H9 (cell line): ENCODE results near the gene BCAR1. TPM values are rescaled to one million over a fixed set of nuclear protein-coding genes. Genes with fewer than 3 reads are reported as not detected.

Experiments used
- DNase-seq: peaks from one replicate; pipeline ENCODE4 v3.0.0-alpha.2; 2017
- H2AFZ ChIP-seq: one replicate; pipeline ENCODE4 v1.6.1; 2013; ENCODE audit warnings: mild to moderate bottlenecking, low read length, control low read depth, moderate library complexity
- H2AK5ac ChIP-seq: 2 replicates; pipeline ENCODE4 v1.6.1; 2013; ENCODE audit warnings: low read length, control low read depth, mixed read lengths; ENCODE audit not compliant: insufficient read length
- H2BK120ac ChIP-seq: one replicate; pipeline ENCODE4 v1.6.1; 2013; ENCODE audit warnings: low read depth, mild to moderate bottlenecking, low read length, control low read depth, inconsistent platforms; ENCODE audit not compliant: poor library complexity, severe bottlenecking
- H2BK12ac ChIP-seq: 2 replicates; pipeline ENCODE4 v1.6.1; 2013; ENCODE audit warnings: low read length, control low read depth, mixed read lengths, low read depth; ENCODE audit not compliant: insufficient read length
- H2BK15ac ChIP-seq: 2 replicates; pipeline ENCODE4 v1.6.1; 2013; ENCODE audit warnings: low read depth, low read length, control low read depth
- H2BK20ac ChIP-seq: one replicate; pipeline ENCODE4 v1.6.1; 2013; ENCODE audit warnings: low read depth, mild to moderate bottlenecking, low read length, control low read depth, inconsistent platforms; ENCODE audit not compliant: poor library complexity, severe bottlenecking
- H2BK5ac ChIP-seq: 2 replicates; pipeline ENCODE4 v1.6.1; 2013; ENCODE audit warnings: low read length, control low read depth, mixed read lengths; ENCODE audit not compliant: insufficient read length
- H3K14ac ChIP-seq: 2 replicates; pipeline ENCODE4 v1.6.1; 2013; ENCODE audit warnings: low read length, control low read depth; ENCODE audit not compliant: insufficient read depth
- H3K18ac ChIP-seq: 2 replicates; pipeline ENCODE4 v1.6.1; 2013; ENCODE audit warnings: low read depth, mild to moderate bottlenecking, mixed read lengths, low read length, control low read depth; ENCODE audit not compliant: insufficient read length
- H3K23ac ChIP-seq: 2 replicates; pipeline ENCODE4 v1.6.1; 2013; ENCODE audit warnings: low read length, control low read depth, mixed read lengths, low read depth; ENCODE audit not compliant: insufficient read length
- H3K23me2 ChIP-seq: 2 replicates; pipeline ENCODE4 v1.6.1; 2013; ENCODE audit warnings: low read depth, mild to moderate bottlenecking, mixed read lengths, low read length, control low read depth; ENCODE audit not compliant: insufficient read length, poor library complexity, severe bottlenecking
- H3K27ac ChIP-seq: 2 replicates; pipeline ENCODE4 v1.5.1; 2013; ENCODE audit warnings: low read length, control low read depth, mixed read lengths, low read depth; ENCODE audit not compliant: insufficient read length
- H3K27me3 ChIP-seq: 2 replicates; pipeline ENCODE4 v1.6.1; 2013; ENCODE audit warnings: low read length, control low read depth, inconsistent platforms; ENCODE audit not compliant: insufficient read depth
- H3K4ac ChIP-seq: 2 replicates; pipeline ENCODE4 v1.6.1; 2013; ENCODE audit warnings: low read depth, mild to moderate bottlenecking, control low read depth, inconsistent platforms, low read length, moderate library complexity
- H3K4me1 ChIP-seq: 2 replicates; pipeline ENCODE4 v1.6.1; 2013; ENCODE audit warnings: low read length, control low read depth, inconsistent platforms; ENCODE audit not compliant: insufficient read depth
- H3K4me2 ChIP-seq: 2 replicates; pipeline ENCODE4 v1.6.1; 2013; ENCODE audit warnings: low read length, control low read depth, mixed read lengths; ENCODE audit not compliant: insufficient read length, insufficient read depth
- H3K56ac ChIP-seq: 2 replicates; pipeline ENCODE4 v1.6.1; 2013; ENCODE audit warnings: low read depth, mild to moderate bottlenecking, mixed read lengths, low read length, control low read depth; ENCODE audit not compliant: insufficient read length
- H3K79me1 ChIP-seq: 2 replicates; pipeline ENCODE4 v1.6.1; 2013; ENCODE audit warnings: low read depth, mild to moderate bottlenecking, moderate library complexity, low read length, control low read depth, inconsistent platforms; ENCODE audit not compliant: insufficient read depth, poor library complexity, severe bottlenecking
- H3K79me2 ChIP-seq: 2 replicates; pipeline ENCODE4 v1.6.1; 2013; ENCODE audit warnings: low read length, control low read depth, inconsistent platforms; ENCODE audit not compliant: insufficient read depth
- H3K9ac ChIP-seq: 2 replicates; pipeline ENCODE4 v1.6.1; 2013; ENCODE audit warnings: low read length, control low read depth, mixed read lengths; ENCODE audit not compliant: insufficient read length; ENCODE audit errors: extremely low read depth
- H3K9me3 ChIP-seq: one replicate; pipeline ENCODE4 v1.6.1; 2013; ENCODE audit warnings: low read depth, low read length, inconsistent platforms; ENCODE audit not compliant: control insufficient read depth
- H3T11ph ChIP-seq: one replicate; pipeline ENCODE4 v1.6.1; 2013; ENCODE audit warnings: mild to moderate bottlenecking, low read length, control low read depth, inconsistent platforms
- H4K20me1 ChIP-seq: one replicate; pipeline ENCODE4 v1.6.1; 2013; ENCODE audit not compliant: control insufficient read depth, insufficient read length, insufficient read depth
- H4K5ac ChIP-seq: 2 replicates; pipeline ENCODE4 v1.6.1; 2013; ENCODE audit warnings: low read depth, mild to moderate bottlenecking, mixed read lengths, low read length, control low read depth; ENCODE audit not compliant: insufficient read length
- H4K8ac ChIP-seq: replicated peaks from 2 replicates; pipeline ENCODE4 v1.6.1; 2013; ENCODE audit warnings: low read length, control low read depth, mixed read lengths, low read depth; ENCODE audit not compliant: insufficient read length
- H4K91ac ChIP-seq: 2 replicates; pipeline ENCODE4 v1.6.1; 2013; ENCODE audit warnings: low read depth, mild to moderate bottlenecking, moderate library complexity, mixed read lengths, low read length, control low read depth; ENCODE audit not compliant: insufficient read length
- H3K27ac Mint-ChIP-seq, 3 experiments: 2 replicates in 2 of 3; 3 replicates in 1 of 3; pipeline ENCODE4 v1.8.0; 2020 to 2021; ENCODE audit warnings: mixed read lengths in 3 of 3, mild to moderate bottlenecking in 1 of 3, moderate library complexity in 1 of 3
- H3K27me3 Mint-ChIP-seq: 2 replicates; pipeline ENCODE4 v1.8.0; 2021; ENCODE audit warnings: low read depth, mild to moderate bottlenecking, moderate library complexity, mixed read lengths
- H3K36me3 Mint-ChIP-seq, 3 experiments: 2 replicates in 2 of 3; 3 replicates in 1 of 3; pipeline ENCODE4 v1.8.0; 2020 to 2021; ENCODE audit warnings: low read depth in 3 of 3, mixed read lengths in 3 of 3; ENCODE audit not compliant: insufficient read depth in 1 of 3
- H3K4me1 Mint-ChIP-seq, 2 experiments: 2 replicates each; pipeline ENCODE4 v1.8.0; 2020; ENCODE audit warnings: mixed read lengths in 2 of 2
- H3K4me3 Mint-ChIP-seq, 2 experiments: 2 replicates in 1 of 2; 3 replicates in 1 of 2; pipeline ENCODE4 v1.8.0; 2020 to 2021; ENCODE audit warnings: mild to moderate bottlenecking in 2 of 2, mixed read lengths in 2 of 2, moderate library complexity in 1 of 2
- H3K9me3 Mint-ChIP-seq, 2 experiments: 2 replicates in 1 of 2; 3 replicates in 1 of 2; pipeline ENCODE4 v1.8.0; 2020; ENCODE audit warnings: mild to moderate bottlenecking in 2 of 2, mixed read lengths in 2 of 2, moderate library complexity in 1 of 2
- WGBS: extraction: QIAGEN DNeasy Blood & Tissue Kit; methylation state at CpG from one replicate; pipeline ENCODE4 v1.1.7; 2013; ENCODE audit warnings: missing lambda C conversion rate, low lambda C conversion rate, mixed read lengths; ENCODE audit not compliant: insufficient read length; ENCODE audit errors: extremely low coverage; 5-methylcytosine and 5-hydroxymethylcytosine counted together
- total RNA-seq: library from RNA; stranded (reverse); gene quantifications from 2 replicates; pipeline ENCODE4 v1.2.1, GENCODE V29; 2021
- TF ChIP-seq, protein P1 (sequence below): fragments of 200-600 bp; sonication (generic); conservative IDR thresholded peaks from 3 replicates; pipeline ENCODE4 v1.8.0; 2021; ENCODE audit warnings: antibody characterized with exemption, mild to moderate bottlenecking

Gene BCAR1
- total RNA-seq, 1 experiment from 2014 or later: 97.1 TPM

DNA sequence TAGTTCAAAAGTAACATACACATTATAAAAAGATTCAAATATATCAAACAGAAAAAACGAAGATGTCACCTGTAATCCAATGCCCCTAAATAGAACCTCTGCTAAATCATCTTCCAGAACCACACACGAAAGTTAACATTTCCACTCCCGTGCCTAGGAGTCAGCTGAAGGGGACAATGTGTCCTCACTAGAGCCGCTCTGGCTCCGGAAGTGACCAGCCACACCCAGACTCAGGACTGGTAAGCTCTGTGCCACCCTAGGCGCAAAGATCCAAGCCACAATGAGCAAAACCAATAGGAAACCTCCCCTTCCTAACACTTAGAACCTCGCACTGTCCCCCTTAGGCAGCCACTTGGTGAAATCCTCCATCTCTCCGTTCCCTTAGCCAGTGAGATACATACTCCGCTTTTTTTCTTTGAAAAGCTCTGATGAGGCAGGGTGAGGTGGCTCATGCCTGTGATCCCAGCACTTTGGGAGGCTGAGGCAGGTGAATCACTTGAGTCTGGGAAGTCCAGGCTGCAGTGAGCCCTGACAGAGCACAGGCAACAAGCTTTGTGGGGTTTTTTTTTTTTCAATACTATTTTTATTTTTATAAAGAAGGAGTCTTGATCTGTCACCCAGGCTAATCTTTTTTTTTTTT, 20.8 kb downstream of the BCAR1 start:
- Histone ChIP-seq H4K5ac (no peak overlapping the region), H4K91ac (no peak overlapping the region), H3K23me2 (no peaks in the 10 kb centered on the region), H3T11ph (no peak overlapping the region), H3K27me3 (no peaks in the 10 kb centered on the region), H3K9ac (no peak overlapping the region), H3K23ac (no peak overlapping the region), H2BK5ac (no peak overlapping the region), H3K14ac (no peak overlapping the region), H3K4me1 (no peaks in the 10 kb centered on the region), H3K9me3 (no peaks in the 10 kb centered on the region), H3K4ac (no peak overlapping the region), H3K4me2 (no peak overlapping the region), H3K18ac (no peak overlapping the region), H2BK20ac (no peak overlapping the region), H3K56ac (no peak overlapping the region), H2AK5ac (no peak overlapping the region), H2BK15ac (no peak overlapping the region), H3K79me2 (no peaks in the 10 kb centered on the region), H4K20me1 (no peaks in the 10 kb centered on the region), H4K8ac (no peak overlapping the region), H2BK120ac (no peak overlapping the region), H3K79me1 (no peaks in the 10 kb centered on the region), H3K27ac (no peak overlapping the region), H2AFZ (no peak overlapping the region), H2BK12ac (no peak overlapping the region)
- H3K4me3 Mint-ChIP-seq: no peak overlapping the region
- peaks cover 20 to 57% (median 47%) of the 10 kb centered on the region in 3 experiments; a peak in 6 of 7 replicates for H3K36me3 Mint-ChIP-seq
- no peak for DNase-seq
- H3K27ac Mint-ChIP-seq: peak overlapping the region in 2 of 3 experiments; percentile 36 to 71; a peak in 2 of 7 replicates
- TF ChIP-seq, protein P1, sequence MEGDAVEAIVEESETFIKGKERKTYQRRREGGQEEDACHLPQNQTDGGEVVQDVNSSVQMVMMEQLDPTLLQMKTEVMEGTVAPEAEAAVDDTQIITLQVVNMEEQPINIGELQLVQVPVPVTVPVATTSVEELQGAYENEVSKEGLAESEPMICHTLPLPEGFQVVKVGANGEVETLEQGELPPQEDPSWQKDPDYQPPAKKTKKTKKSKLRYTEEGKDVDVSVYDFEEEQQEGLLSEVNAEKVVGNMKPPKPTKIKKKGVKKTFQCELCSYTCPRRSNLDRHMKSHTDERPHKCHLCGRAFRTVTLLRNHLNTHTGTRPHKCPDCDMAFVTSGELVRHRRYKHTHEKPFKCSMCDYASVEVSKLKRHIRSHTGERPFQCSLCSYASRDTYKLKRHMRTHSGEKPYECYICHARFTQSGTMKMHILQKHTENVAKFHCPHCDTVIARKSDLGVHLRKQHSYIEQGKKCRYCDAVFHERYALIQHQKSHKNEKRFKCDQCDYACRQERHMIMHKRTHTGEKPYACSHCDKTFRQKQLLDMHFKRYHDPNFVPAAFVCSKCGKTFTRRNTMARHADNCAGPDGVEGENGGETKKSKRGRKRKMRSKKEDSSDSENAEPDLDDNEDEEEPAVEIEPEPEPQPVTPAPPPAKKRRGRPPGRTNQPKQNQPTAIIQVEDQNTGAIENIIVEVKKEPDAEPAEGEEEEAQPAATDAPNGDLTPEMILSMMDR: no peak
- no peaks in the 10 kb centered on the region; a peak in 1 of 5 replicates for H3K9me3 Mint-ChIP-seq
- H3K27me3 Mint-ChIP-seq: no peaks in the 10 kb centered on the region
- WGBS: no CpG with 5 or more reads among the region's 9 CpGs
- peaks cover 0 to 5% of the 10 kb centered on the region in 2 experiments; a peak in 3 of 4 replicates for H3K4me1 Mint-ChIP-seq
